ENCODE measurements around the gene DRD2.

GRCh38 chr11:113494021-113494420 lies 18.8 kb upstream of the DRD2 start:
- TF ChIP-seq ZNF274 (IDR thresholded peaks at IDR 0.05; ENCODE audit: low read depth, low read length): no peak
- no peak for TF ChIP-seq YY1 (IDR thresholded peaks at IDR 0.05; ENCODE audit: insufficient read depth, insufficient read length)
